GM21423 (cell line): ENCODE results near the gene TMPRSS11E.
"Not testable (repeated sequence)": the region's sequence is repeated elsewhere in the genome, so short reads cannot be mapped to it uniquely, and the experiment has no call there.

Source experiments
- ATAC-seq: cut with Tn5 transposase; IDR thresholded peaks from one replicate; pipeline ENCODE4 v1.9.1; 2021; ENCODE audit warnings: mild to moderate bottlenecking, moderate library complexity; ENCODE audit not compliant: unreplicated experiment

The TMPRSS11E gene

GRCh38 chr4:68447201-68447600 is at the start of gene TMPRSS11E:
Gene TMPRSS11E (plus strand): TSS chr4:68447463. CDS start chr4:68447513, 50 bp downstream.
- no peak for ATAC-seq

- no peak for ATAC-seq
Observed at GRCh38 chr4:68399306-68399705, 48.0 kb upstream of the TMPRSS11E start.

GRCh38 chr4:68401231-68401630 is 46.0 kb upstream of the TMPRSS11E start:
- no peak for ATAC-seq

- ATAC-seq, result no peak
Observed at GRCh38 chr4:68404153-68404552, 43.1 kb upstream of the TMPRSS11E start.

- not testable (repeated sequence) for ATAC-seq
Observed at GRCh38 chr4:68405718-68406478, 41.4 kb upstream of the TMPRSS11E start.

GRCh38 chr4:68406479-68406859 is 40.8 kb upstream of the TMPRSS11E start:
- ATAC-seq, result no peak

GRCh38 chr4:68407015-68407867 is 40.0 kb upstream of the TMPRSS11E start:
- ATAC-seq, result not testable (repeated sequence)

GRCh38 chr4:68407868-68408190 is 39.4 kb upstream of the TMPRSS11E start:
- ATAC-seq, result no peak

GRCh38 chr4:68410149-68410548 is 37.1 kb upstream of the TMPRSS11E start:
- no peak for ATAC-seq

- ATAC-seq, result no peak
Observed at GRCh38 chr4:68410643-68411042, 36.6 kb upstream of the TMPRSS11E start.

- ATAC-seq, result not testable (repeated sequence)
Observed at GRCh38 chr4:68412031-68412430, 35.2 kb upstream of the TMPRSS11E start.

GRCh38 chr4:68416591-68416990 is 30.7 kb upstream of the TMPRSS11E start:
- no peak for ATAC-seq

GRCh38 chr4:68426516-68426915 is 20.7 kb upstream of the TMPRSS11E start:
- no peak for ATAC-seq

- ATAC-seq, result no peak
Observed at GRCh38 chr4:68430337-68430736, 16.9 kb upstream of the TMPRSS11E start.

GRCh38 chr4:68432320-68432719 is 14.9 kb upstream of the TMPRSS11E start:
- no peak for ATAC-seq

- ATAC-seq, result no peak
Observed at GRCh38 chr4:68433582-68433981, 13.7 kb upstream of the TMPRSS11E start.

- ATAC-seq, result no peak
Observed at GRCh38 chr4:68434277-68434676, 13.0 kb upstream of the TMPRSS11E start.

GRCh38 chr4:68434836-68435235 is 12.4 kb upstream of the TMPRSS11E start:
- no peak for ATAC-seq

- no peak for ATAC-seq
Observed at GRCh38 chr4:68445111-68445510, 2.2 kb upstream of the TMPRSS11E start.

- peak; percentile 83 for ATAC-seq
Observed at GRCh38 chr4:68451246-68452211, 4.3 kb downstream of the TMPRSS11E start.

GRCh38 chr4:68460085-68460484 is 12.8 kb downstream of the TMPRSS11E start:
- ATAC-seq, result no peak
